Keratinocyte (primary cell): Measurements from ENCODE around the gene TLR9. TPM values are rescaled to one million over a fixed set of nuclear protein-coding genes. Genes with fewer than 3 reads are reported as not detected.

Source experiments
- DNase-seq: peaks from one replicate; pipeline ENCODE4 v3.0.0-alpha.2; 2011; ENCODE audit warnings: low read depth, missing footprints, low spot score
- FAIRE-seq: peaks from 2 replicates; lab custom pipeline; 2011; peaks lifted over from hg19 to GRCh38; lab: Jason Lieb, UNC
- H2AFZ ChIP-seq: 2 replicates; pipeline ENCODE4 v1.6.0; 2012; ENCODE audit warnings: low read length, control low read depth, inconsistent platforms; ENCODE audit not compliant: control insufficient read depth
- H3K27ac ChIP-seq: 2 replicates; pipeline ENCODE4 v1.5.1; 2011; ENCODE audit warnings: low read length; ENCODE audit not compliant: control insufficient read depth, insufficient read depth
- H3K27me3 ChIP-seq: 3 replicates; pipeline ENCODE4 v1.6.0; 2011; ENCODE audit warnings: low read length; ENCODE audit not compliant: control insufficient read depth, insufficient read depth; ENCODE audit errors: extremely low read depth
- H3K36me3 ChIP-seq, 2 experiments: 2 replicates in 1 of 2; 3 replicates in 1 of 2; pipeline ENCODE4 v1.5.1; 2011; ENCODE audit warnings: low read length in 2 of 2, mild to moderate bottlenecking in 1 of 2; ENCODE audit not compliant: control insufficient read depth in 2 of 2, insufficient read depth in 2 of 2; ENCODE audit errors: extremely low read depth in 1 of 2
- H3K4me1 ChIP-seq: 3 replicates; pipeline ENCODE4 v1.5.1; 2011; ENCODE audit warnings: low read length; ENCODE audit not compliant: control insufficient read depth, insufficient read depth; ENCODE audit errors: extremely low read depth
- H3K4me2 ChIP-seq: 3 replicates; pipeline ENCODE4 v1.6.0; 2011; ENCODE audit warnings: low read depth, low read length; ENCODE audit not compliant: control insufficient read depth, insufficient read depth; ENCODE audit errors: extremely low read depth
- H3K4me3 ChIP-seq, 3 experiments: fragments of 200-600 bp in 1 of 3; sonication (generic) in 1 of 3; 2 replicates in 2 of 3; 3 replicates in 1 of 3; pipeline ENCODE4 v1.5.1; 2011 to 2016; ENCODE audit warnings: low read length in 3 of 3, mild to moderate bottlenecking in 3 of 3, control low read depth in 2 of 3, inconsistent platforms in 1 of 3, low read depth in 1 of 3, mixed read lengths in 1 of 3, mixed run types in 1 of 3, moderate library complexity in 1 of 3; ENCODE audit not compliant: control insufficient read depth in 2 of 3, insufficient read depth in 2 of 3; ENCODE audit errors: extremely low read depth in 1 of 3
- H3K79me2 ChIP-seq: 2 replicates; pipeline ENCODE4 v1.6.0; 2012; ENCODE audit warnings: low read length; ENCODE audit not compliant: control insufficient read depth, insufficient read depth
- H3K9ac ChIP-seq: 3 replicates; pipeline ENCODE4 v1.6.0; 2011; ENCODE audit warnings: low read length; ENCODE audit not compliant: control insufficient read depth, insufficient read depth; ENCODE audit errors: extremely low read depth
- H3K9me1 ChIP-seq: 3 replicates; pipeline ENCODE4 v1.6.0; 2011; ENCODE audit warnings: low read length; ENCODE audit not compliant: control insufficient read depth, insufficient read depth; ENCODE audit errors: extremely low read depth
- H3K9me3 ChIP-seq: 2 replicates; pipeline ENCODE4 v1.5.1; 2012; ENCODE audit warnings: low read depth, low read length; ENCODE audit not compliant: control insufficient read depth
- H4K20me1 ChIP-seq: 3 replicates; pipeline ENCODE4 v1.6.0; 2011; ENCODE audit warnings: low read length; ENCODE audit not compliant: control insufficient read depth, insufficient read depth; ENCODE audit errors: extremely low read depth
- EZH2 ChIP-seq: IDR thresholded peaks from one replicate; pipeline ENCODE4 v1.6.1; 2012; ENCODE audit warnings: inconsistent platforms, mild to moderate bottlenecking, low read length, moderate library complexity
- dilution Hi-C: fragments of 300-500 bp; cut with MboI; formaldehyde crosslinking; loops from one replicate; pipeline ENCODE4 v1.7.0; 2020; ENCODE audit warnings: low sequenced_read_pairs; ENCODE audit not compliant: extremely low pct_ligation_motif_present
- polyA plus RNA-seq, 5 experiments: library from polyadenylated mRNA; depleted of rRNA in 3 of 5; stranded (reverse) in 3 of 5; stranded (forward) in 1 of 5; unstranded in 1 of 5; fragments of >200 nt; gene quantifications; 1 replicate in 1 of 5; 2 replicates in 3 of 5; 3 replicates in 1 of 5; pipeline versions ENCODE4 v1.2.1 to v1.2.3, GENCODE V29; 2011 to 2012; ENCODE audit warnings: missing spikeins in 2 of 5, low read depth in 1 of 5, low replicate concordance in 1 of 5
- TF ChIP-seq, protein P1 (sequence below), 3 experiments: IDR thresholded peaks in 1 of 3; conservative IDR thresholded peaks in 1 of 3; optimal IDR thresholded peaks in 1 of 3; 2 replicates in 2 of 3; 3 replicates in 1 of 3; pipeline versions ENCODE3 to v1.5.1; 2011; ENCODE audit warnings: low read length in 3 of 3, mild to moderate bottlenecking in 3 of 3, moderate library complexity in 2 of 3, control low read depth in 1 of 3, inconsistent platforms in 1 of 3; ENCODE audit not compliant: insufficient read depth in 2 of 3; ENCODE audit errors: extremely low read depth in 1 of 3

The TLR9 gene
- polyA plus RNA-seq, 1 donor (not counting 4 experiments of a cell fraction or from before 2014, with no cell fraction given): not detected

DNA sequence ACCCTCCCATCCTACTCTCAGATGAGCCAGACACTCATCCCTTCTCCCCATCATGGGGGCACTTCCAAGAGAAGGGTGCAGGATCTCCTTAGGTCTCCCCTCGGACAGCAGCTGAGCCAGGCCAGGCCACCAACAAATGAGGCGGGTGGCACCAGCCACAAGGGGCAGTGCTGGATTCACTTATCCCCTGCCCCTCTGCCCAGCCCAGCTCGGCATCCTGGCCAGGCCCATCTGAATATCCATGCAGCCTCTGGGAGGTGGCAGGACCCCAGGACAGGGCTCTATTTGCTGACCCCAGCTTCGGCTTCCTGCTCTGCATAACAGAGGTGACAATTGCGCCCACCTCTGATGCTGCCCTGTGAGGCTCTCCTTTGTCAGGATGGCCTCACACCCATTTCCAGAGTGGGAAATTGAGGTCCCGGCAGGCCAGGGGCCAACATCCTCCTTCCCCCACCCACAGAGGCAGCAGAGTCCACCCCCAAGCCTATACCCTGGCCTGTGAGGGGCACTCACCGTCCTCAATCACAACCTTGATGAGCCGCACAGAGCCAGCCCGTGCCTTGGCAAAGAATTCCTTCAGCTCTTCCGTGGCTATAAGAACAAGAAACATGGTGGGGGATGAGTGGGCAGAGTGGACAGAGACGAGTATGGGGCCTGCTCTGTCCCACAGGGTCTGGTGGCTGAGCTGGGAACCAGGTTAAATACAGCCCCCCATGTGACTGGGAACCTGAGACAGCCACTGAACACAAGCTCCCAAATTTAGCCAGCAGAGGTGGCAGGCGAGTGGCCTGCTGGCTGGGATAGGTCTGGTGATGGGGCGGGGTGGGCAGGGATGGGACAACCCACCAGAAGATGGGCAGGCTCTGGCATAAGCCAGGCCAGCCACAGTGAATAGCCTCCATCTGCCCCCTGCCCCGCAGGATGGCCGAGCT, 9.3 kb upstream of the TLR9 start:
- Histone ChIP-seq H3K4me1 (peaks cover 16% of the 10 kb centered on the region), H3K27ac (no peak overlapping the region), H3K27me3 (no peaks in the 10 kb centered on the region), H3K79me2 (peaks cover 64% of the 10 kb centered on the region), H3K9me1 (no peaks in the 10 kb centered on the region), H3K9me3 (no peaks in the 10 kb centered on the region), H2AFZ (no peak overlapping the region), H4K20me1 (peaks cover 8% of the 10 kb centered on the region), H3K4me2 (no peak overlapping the region), H3K9ac (no peak overlapping the region), H3K4me3 (no peak overlapping the region), H3K36me3 (peaks cover 20 to 37% of the 10 kb centered on the region in 2 experiments)
- TF ChIP-seq EZH2: no peak
- TF ChIP-seq, protein P1, sequence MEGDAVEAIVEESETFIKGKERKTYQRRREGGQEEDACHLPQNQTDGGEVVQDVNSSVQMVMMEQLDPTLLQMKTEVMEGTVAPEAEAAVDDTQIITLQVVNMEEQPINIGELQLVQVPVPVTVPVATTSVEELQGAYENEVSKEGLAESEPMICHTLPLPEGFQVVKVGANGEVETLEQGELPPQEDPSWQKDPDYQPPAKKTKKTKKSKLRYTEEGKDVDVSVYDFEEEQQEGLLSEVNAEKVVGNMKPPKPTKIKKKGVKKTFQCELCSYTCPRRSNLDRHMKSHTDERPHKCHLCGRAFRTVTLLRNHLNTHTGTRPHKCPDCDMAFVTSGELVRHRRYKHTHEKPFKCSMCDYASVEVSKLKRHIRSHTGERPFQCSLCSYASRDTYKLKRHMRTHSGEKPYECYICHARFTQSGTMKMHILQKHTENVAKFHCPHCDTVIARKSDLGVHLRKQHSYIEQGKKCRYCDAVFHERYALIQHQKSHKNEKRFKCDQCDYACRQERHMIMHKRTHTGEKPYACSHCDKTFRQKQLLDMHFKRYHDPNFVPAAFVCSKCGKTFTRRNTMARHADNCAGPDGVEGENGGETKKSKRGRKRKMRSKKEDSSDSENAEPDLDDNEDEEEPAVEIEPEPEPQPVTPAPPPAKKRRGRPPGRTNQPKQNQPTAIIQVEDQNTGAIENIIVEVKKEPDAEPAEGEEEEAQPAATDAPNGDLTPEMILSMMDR (optimal IDR thresholded peaks at IDR 0.05 in 1 of 3, IDR thresholded peaks at IDR 0.05 in 1 of 3, conservative IDR thresholded peaks at IDR 0.05 in 1 of 3; ENCODE audit: extremely low read depth in 1 of 3, insufficient read depth in 2 of 3, low read length in 3 of 3): no peak
- DNase-seq: no peak
- FAIRE-seq: no peak
- dilution Hi-C loops: no loop called here

DNA sequence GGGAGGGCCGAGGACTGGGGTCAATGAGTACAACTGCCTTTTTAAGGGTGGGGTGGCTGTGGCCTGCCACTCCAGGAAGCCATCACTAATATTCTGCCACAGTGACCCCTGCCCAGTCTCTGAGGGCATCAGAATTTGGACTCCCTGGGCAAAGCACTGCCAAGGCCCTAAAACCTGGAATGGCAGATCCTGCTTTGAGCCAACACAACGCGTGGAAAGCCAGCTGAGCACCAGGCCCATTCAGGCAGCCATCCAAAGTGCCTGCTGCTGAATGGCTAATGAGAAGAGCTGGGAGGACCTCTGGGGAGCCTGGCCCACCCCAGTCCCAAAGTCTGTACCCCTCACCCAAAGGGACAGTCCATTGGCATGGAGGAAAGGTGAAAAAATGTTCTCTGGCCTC, 8.5 kb upstream of the TLR9 start:
- TF ChIP-seq EZH2: no peak
- TF ChIP-seq, protein P1 (optimal IDR thresholded peaks at IDR 0.05 in 1 of 3, IDR thresholded peaks at IDR 0.05 in 1 of 3, conservative IDR thresholded peaks at IDR 0.05 in 1 of 3; ENCODE audit: extremely low read depth in 1 of 3, insufficient read depth in 2 of 3, low read length in 3 of 3): no peak
- FAIRE-seq (no peak), DNase-seq (no peak)
- no peaks in the 10 kb centered on the region for H3K27me3 ChIP-seq
- H4K20me1 ChIP-seq: peaks cover 8% of the 10 kb centered on the region
- no peak overlapping the region for H3K4me2 ChIP-seq
- H3K4me3 ChIP-seq: no peak overlapping the region
- no peaks in the 10 kb centered on the region for H3K9me1 ChIP-seq
- no peak overlapping the region for H3K27ac ChIP-seq
- peaks cover 58% of the 10 kb centered on the region for H3K79me2 ChIP-seq
- peaks cover 15% of the 10 kb centered on the region for H3K4me1 ChIP-seq
- H3K36me3 ChIP-seq: peaks cover 29 to 40% of the 10 kb centered on the region in 2 experiments
- dilution Hi-C loops: no loop called here
- no peak overlapping the region for H3K9ac ChIP-seq
- no peaks in the 10 kb centered on the region for H3K9me3 ChIP-seq
- no peak overlapping the region for H2AFZ ChIP-seq
